ENCODE data around the gene IL10RB. TPM values are rescaled to one million over a fixed set of nuclear protein-coding genes. Genes with fewer than 3 reads are reported as not detected.

Gene IL10RB
- total and polyA plus RNA-seq, 8 donors, result 24.0 to 48.2 (median 30.1) TPM

DNA sequence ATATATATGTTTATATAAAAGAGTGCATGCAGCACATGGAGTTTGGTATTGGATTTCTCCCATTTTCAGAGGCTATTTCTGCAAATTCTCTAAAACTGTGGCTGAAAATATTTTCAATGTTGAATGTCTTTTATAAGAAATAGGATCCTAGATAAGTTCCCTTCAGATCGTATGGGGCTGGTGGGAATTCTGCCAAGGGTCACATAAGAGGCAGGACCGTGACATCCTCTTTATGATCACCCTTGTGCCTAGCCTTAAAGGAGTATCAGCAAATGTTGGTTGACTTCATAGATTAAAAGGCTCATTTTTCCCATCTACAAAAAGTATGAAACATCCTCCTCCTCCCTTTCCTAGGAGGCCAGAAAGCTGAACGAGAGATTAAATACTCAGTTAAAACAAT lies 37.7 kb upstream of the IL10RB start:
- Histone ChIP-seq H3K36me3 (no peaks in the 10 kb centered on the region), H3K4me1 (peaks cover 16 to 42% of the 10 kb centered on the region in 2 donors), H3K4me3 (no peak overlapping the region), H3K9me3 (no peaks in the 10 kb centered on the region), H3K27ac (no peak overlapping the region), H3K27me3 (no peaks in the 10 kb centered on the region)
- TF ChIP-seq, protein P1, sequence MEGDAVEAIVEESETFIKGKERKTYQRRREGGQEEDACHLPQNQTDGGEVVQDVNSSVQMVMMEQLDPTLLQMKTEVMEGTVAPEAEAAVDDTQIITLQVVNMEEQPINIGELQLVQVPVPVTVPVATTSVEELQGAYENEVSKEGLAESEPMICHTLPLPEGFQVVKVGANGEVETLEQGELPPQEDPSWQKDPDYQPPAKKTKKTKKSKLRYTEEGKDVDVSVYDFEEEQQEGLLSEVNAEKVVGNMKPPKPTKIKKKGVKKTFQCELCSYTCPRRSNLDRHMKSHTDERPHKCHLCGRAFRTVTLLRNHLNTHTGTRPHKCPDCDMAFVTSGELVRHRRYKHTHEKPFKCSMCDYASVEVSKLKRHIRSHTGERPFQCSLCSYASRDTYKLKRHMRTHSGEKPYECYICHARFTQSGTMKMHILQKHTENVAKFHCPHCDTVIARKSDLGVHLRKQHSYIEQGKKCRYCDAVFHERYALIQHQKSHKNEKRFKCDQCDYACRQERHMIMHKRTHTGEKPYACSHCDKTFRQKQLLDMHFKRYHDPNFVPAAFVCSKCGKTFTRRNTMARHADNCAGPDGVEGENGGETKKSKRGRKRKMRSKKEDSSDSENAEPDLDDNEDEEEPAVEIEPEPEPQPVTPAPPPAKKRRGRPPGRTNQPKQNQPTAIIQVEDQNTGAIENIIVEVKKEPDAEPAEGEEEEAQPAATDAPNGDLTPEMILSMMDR (IDR thresholded peaks at IDR 0.05), result no peak
- intact Hi-C loops (cut with DNase I), result no loop called here
- ATAC-seq, result no peak
- no peak for DNase-seq

DNA sequence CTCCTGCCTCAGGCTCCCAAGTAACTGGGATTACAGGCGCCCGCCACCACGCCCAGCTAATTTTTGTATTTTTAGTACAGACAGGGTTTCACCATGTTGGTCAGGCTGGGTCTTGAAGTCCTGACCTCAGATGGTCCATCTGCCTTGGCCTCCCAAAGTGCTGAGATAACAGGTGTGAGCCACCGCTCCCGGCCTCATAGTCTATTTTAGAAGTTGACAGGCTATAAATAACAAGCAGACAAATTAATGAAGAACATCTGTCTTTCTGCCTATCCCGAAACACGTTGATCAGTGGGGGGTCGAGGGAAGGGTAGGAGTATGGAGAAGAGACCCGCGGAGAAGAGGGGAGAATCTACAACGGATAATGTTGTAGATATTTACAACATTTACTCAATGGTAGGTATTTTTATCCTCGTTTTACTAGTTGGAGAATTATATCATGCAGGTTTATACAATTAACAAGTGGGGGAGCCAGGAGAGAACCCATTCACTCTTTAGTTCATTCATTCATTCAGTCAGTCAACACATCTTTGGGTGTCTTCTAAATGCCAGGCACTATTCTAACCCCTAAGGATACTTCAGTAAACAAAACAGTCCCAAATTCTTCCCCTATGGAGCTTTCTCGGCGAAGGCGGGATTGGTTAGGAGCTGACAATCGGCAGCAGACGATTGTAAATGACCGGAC lies 36.9 kb upstream of the IL10RB start:
- Histone ChIP-seq H3K27ac (peak overlapping the region; percentile 98 to 99), H3K4me1 (peaks cover 16 to 48% of the 10 kb centered on the region in 2 donors), H3K4me3 (peak overlapping the region; percentile 5 to 83), H3K9me3 (no peaks in the 10 kb centered on the region), H3K36me3 (no peaks in the 10 kb centered on the region), H3K27me3 (no peaks in the 10 kb centered on the region)
- TF ChIP-seq, protein P1 (IDR thresholded peaks at IDR 0.05), result no peak
- no peak for DNase-seq
- ATAC-seq, result no peak
- intact Hi-C loops (cut with DNase I), result no loop called here

- peak; percentile 65 to 97 (median 76) for DNase-seq
- TF ChIP-seq, protein P1 (IDR thresholded peaks at IDR 0.05), result no peak
- Histone ChIP-seq H3K27ac (peak within 1 kb of the TSS; percentile 98 to 99), H3K27me3 (no peaks in the 10 kb centered on the region), H3K36me3 (no peaks in the 10 kb centered on the region), H3K4me1 (peaks cover 16 to 54% of the 10 kb centered on the region in 2 donors), H3K4me3 (peak within 1 kb of the TSS; percentile 83 to 98), H3K9me3 (no peaks in the 10 kb centered on the region)
- intact Hi-C loops (cut with DNase I), result no loop called here
- ATAC-seq, result peak; percentile 93
Observed at GRCh38 chr21:33229784-33230544, 36.2 kb upstream of the IL10RB start, which contains the start of gene IFNAR2. Gene IFNAR2, plus strand, starts transcription at chr21:33229938. Its CDS starts 11,985 bp downstream, at chr21:33241923.

GRCh38 chr21:33230545-33231324 lies 35.4 kb upstream of the IL10RB start:
- intact Hi-C loops (cut with DNase I), result no loop called here
- Histone ChIP-seq H3K9me3 (no peaks in the 10 kb centered on the region), H3K27ac (peak overlapping the region; percentile 98 to 99), H3K36me3 (no peaks in the 10 kb centered on the region), H3K4me1 (peaks cover 16 to 60% of the 10 kb centered on the region in 2 donors), H3K27me3 (no peaks in the 10 kb centered on the region), H3K4me3 (peak overlapping the region; percentile 83 to 98)
- ATAC-seq (peak; percentile 67), DNase-seq (peak in 3 of 4 donors; percentile 58 to 82 (median 58))
- TF ChIP-seq, protein P1 (IDR thresholded peaks at IDR 0.05), result no peak

Measured in left lung (tissue), 10 donors.